Mucosa of gallbladder (tissue), 1 donor: ENCODE measurements around the gene TANC1. TPM values are rescaled to one million over a fixed set of nuclear protein-coding genes. Genes with fewer than 3 reads are reported as not detected.

ENCODE experiments used
- DNase-seq: peaks from one replicate; pipeline ENCODE4 v3.0.0-alpha.2; 2020; ENCODE audit warnings: low spot score
- total RNA-seq: library from RNA; stranded (reverse); gene quantifications from one replicate; pipeline ENCODE4 v1.2.1, GENCODE V29; 2021
- donor health status: DM: no; HTN: no; CAD: no.

Gene TANC1
- total RNA-seq, 1 donor from 2014 or later: 40.1 TPM

DNA sequence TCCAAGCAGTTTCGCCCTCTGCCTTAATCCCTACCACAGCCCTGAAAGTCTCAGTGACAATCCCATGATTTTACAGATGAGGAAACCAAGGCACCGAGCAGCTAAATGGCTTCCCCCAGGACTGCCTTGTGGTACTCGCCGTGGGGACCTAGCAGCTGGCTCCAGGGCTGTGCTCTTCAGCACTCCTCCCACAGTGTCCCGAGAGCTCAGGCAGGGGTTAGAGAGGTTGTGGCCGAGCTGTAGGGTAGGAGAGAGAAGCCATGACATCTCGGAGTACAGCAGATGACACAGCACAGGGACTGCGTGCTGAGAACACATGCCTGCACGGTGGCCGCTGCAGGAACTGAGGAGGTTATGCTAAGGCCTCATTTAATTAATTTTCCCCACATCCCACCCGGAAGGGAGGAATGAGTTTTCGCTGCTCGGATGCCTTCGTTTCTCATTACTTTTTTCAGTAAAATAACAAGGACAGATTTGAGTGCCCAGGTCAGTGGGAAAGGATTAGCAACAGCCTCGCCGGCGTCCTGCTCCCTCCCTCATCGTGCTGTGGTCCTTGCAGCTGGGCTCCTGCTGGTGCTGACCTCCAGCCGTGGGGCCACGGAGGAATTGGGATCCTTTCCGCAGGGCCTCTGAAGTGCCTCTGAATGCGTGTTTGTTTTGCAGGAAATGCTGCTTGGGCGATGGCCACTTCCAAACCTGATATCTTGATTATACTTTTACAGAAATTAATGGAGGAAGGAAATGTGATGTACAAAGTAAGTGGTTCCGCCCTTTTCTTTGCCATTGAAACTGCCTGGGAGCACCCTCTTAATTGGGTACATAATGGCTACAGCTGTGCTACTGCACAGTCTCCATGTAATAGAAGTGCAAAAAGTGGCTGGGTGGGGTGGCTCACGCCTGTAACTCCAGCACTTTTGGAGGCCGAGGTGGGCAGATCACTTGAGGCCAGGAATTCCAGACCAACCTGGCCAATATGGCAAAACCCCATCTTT, 256.9 kb downstream of the TANC1 start:
- DNase-seq: no peak

DNA sequence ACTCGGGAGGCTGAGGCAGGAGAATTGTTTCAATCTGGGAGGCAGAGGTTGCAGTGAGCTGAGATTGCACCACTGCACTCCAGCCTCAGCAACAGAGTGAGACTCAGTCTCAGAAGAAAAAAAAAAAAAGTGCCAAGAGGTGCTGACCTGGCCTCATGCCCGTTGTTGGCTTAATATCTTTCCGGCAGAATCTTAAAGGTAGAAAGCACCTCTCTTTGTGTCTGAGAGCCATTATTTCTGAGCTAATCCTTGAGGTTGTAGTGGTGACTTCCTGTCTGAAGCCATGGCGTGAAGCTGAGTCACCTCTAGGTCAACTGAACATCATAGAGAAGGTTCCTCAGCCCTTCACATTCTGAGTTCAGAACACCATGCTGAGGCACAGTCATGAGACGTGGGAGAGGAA, 257.6 kb downstream of the TANC1 start:
- no peak for DNase-seq

DNA sequence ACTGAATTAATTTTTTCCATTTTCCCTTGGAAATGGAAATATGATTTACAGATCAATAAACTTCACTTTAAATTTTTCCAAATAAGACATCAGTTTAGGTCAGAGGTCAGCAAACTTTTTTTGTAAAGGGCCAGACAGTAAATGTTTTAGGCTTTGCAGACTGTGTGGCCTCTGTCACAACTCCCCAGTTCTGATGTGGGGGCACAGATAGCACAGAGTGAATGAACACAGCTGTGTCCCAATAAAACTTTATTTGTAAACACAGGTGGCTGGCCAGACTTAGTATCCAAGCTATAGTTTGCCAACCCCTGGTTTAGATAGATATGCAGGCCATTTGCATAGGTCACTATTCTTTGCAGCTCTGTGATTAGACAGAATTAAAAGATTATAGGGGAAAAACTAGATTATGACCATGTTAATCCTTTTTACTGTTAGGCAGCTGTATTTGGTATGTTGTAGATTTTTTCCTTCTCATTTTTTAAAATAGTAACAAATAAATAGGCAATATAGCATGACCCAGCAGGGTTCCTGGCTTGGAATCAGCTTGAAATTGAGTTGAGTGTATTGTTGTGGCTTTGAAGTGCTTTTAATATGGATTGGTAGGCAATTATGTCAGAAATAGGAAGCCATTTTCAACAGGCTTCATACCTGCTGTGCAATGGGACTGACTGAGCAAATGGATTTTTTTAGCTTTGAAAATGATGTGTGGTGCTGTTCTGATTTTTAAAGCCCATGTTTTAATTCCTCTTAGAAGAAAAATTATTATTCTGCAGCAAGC, 258.4 kb downstream of the TANC1 start:
- no peak for DNase-seq

DNA sequence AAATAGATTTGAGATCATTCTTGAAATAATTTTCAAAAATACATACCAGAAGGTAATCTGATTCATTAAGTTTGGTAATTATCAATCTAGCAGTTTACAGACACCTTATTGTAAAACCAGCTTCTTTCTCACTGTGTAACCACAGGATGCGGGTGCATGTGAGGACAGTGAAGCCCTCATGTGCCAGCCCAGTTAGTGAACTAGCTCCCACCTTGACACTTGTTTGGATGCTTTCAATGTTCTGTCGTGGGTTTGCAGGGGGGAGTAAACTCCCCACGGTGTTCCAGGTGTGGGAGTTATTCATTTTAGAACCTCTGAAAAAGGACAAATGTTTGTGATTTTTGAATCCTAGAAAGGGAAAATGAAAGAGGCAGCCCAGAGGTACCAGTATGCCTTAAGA, 259.0 kb downstream of the TANC1 start:
- DNase-seq: no peak

DNA sequence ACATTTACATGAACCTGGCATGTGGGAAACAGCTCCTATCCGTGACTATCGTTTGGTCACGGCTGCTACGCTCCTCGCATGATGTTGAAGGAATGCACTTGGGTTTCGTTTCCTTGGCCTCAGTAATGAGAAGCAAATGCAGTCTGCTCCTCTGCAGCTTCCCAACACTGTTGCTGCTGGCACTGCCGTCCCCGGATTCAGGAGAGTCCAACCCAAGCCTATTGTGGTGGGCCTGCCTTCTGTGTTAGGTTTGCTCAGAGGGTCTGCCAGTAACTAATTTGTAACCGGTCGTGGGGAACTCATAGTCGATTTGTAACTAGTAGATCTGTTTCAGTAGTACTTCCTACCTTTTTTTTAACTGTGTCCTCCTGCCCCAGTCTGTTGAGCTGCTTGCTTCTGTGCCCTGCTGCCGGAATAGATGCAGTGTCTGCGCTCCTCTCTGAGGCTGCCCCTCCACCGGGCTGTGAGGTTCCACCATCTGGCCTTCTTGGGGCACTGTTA, 259.7 kb downstream of the TANC1 start:
- no peak for DNase-seq

DNA sequence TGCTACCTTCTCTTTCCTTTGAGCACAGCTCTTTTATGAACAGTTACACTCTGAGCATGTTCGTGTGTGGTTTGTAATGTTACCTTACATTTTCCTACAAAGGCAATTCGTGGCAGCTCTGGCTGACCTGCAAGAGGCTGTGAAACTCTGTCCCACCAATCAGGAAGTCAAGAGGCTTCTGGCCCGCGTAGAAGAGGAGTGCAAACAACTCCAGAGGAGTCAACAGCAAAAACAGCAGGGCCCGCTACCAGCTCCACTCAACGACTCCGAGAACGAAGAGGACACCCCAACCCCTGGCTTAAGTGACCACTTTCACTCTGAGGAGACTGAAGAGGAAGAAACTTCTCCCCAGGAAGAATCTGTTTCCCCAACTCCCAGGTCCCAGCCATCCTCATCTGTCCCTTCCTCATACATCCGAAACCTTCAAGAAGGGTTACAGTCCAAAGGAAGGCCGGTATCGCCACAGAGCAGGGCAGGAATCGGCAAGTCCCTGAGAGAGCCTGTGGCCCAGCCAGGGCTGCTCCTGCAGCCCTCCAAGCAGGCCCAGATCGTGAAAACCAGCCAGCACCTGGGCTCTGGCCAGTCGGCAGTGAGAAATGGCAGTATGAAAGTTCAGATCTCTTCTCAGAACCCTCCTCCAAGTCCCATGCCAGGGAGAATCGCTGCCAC, 261.2 kb downstream of the TANC1 start:
- no peak for DNase-seq

DNA sequence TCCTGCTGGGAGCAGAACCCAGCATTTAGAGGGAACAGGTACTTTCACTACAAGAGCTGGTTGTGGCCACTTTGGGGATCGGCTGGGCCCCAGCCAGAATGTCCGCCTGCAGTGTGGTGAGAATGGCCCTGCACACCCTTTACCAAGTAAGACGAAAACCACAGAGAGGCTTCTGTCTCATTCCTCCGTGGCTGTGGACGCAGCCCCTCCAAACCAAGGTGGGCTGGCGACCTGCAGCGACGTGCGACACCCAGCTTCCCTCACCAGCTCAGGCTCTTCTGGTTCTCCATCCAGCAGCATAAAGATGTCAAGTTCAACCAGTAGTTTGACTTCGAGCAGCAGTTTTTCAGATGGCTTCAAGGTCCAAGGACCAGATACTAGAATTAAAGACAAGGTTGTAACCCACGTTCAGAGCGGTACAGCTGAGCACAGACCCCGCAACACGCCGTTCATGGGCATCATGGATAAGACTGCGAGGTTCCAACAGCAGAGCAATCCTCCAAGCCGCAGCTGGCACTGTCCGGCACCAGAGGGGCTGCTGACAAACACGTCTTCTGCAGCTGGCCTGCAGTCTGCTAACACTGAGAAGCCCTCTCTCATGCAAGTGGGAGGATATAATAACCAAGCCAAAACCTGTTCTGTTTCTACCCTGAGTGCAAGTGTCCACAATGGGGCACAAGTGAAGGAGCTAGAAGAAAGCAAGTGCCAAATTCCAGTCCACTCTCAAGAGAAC, 261.9 kb downstream of the TANC1 start:
- no peak for DNase-seq

DNA sequence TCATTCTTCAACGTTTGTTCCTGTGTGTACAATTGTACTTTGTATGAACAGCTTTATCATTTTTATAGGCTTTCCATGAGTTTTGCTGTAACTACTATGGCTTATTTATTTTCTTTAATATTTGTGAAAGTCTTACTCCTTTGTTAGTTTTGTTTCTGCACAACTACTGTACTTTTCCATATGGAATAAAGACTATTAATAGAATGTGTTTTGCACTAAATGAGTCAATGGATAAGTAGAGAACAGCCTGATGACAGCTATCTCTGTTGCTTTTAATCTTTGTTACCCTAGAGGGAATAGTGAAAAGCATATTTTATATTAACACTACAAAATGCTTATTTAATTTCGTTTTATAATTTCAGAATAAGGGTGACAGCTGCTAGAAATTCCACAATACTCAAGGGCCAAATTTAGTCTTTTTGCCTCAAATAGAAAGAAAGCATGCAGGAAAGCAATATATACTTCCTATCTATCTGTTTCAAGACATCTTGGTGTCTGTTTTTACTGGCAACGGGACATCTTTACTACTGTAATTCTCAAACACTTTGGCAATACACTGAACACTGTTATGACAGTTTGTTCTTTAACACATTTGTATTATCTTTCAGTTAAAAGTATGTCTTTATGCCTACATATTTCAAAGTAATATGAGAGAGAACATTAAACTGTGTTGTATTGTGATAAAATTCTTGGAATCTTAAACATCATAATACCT, 264.2 kb downstream of the TANC1 start:
- no peak for DNase-seq

DNA sequence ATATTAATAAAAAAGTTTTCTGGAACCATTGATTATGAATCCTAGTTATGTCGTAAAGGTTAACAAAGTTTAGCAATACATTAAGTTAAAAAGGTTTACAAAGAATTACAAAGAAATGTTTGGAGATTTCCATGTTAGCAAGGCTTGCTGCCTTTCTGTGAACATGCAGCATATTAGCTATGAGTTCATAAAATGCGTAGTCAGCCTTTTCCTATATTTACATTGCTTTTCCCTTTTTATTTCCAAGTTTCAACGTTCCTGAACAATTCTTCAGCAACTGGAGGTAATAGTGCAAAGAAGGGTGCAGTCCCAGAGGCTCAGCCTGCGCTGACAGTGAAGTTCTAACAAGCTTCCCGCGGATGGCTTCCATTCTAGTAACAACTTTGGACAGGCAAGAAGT, 266.4 kb downstream of the TANC1 start:
- no peak for DNase-seq

DNA sequence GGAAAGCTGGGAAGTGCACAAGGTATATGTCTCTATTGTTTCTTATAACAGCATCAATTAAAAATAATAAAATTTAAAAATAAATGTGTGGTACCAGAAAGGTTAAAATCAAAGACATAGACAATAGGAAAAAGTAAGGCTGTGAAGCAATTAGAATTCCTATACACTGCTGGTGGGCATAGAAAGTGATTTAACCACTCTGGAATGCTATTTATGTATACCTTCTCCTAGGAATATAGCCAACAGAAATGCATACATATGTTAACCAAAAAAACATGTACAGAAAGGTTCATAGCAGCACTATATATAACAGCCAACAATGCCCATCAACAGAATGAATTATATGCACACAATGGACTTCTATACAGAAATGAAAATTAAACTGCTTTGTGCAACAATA, 275.1 kb downstream of the TANC1 start:
- DNase-seq: no peak

DNA sequence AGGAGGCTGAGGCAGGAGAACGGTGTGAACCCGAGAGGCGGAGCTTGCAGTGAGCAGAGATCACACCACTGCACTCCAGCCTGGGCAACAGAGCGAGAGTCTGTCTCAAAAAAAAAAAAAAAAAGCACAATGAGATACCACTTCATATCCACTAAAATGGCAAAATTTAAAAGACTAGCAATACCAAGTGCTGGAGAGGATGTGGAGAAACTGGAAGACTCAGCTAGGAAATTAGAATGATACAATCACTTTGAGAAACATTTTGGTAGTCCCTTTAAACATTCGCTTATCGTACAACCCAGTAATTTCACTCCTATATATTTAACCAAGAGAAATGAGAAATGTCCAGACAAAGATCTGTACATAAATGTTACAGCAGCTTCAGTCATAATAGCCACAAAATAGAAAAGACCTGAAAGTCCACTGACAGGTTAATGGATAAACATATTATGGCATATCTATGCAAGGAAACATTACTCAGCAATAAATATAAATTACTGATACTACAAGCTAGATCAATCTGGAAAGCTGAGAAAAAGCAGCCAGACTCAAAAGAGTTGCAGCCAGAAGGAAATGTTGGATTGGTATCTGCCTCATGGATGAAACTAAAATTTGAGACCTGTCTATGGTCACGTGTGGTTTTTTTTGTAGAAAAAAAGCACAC, 278.0 kb downstream of the TANC1 start:
- DNase-seq: no peak

DNA sequence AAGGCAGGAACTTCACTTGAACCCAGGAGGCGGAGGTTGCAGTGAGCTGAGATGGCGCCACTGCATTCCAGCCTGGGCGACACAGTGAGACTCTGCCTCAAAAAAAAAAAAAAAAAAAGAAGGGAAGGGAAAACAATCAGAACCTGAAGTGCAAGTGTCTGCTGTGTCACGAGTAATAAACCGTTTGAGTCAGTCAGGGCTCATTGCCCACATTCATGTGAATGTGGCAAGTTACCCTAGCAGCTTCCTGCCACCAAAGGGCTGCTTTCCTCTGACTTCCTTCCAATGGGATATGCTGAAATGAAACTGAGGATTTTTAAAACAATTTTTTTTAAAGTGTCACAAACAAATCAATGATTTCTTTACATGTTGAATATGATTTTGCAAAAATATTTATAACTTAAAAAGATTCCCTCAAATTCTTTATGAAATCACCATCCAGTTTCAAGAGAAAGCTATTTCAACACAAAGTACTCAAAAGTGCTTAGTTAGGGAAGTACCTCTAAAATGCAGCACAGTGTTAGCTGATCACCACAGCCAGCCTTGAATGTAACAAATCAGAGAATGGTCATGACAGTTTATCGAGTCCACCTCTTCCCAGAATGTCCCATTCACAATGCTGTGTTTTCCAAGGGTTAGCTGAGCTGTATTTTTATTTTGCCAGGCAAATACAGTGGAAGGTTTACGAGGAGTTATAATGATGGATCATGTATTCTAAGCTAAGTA, 281.7 kb downstream of the TANC1 start:
- DNase-seq: peak; percentile 77

DNA sequence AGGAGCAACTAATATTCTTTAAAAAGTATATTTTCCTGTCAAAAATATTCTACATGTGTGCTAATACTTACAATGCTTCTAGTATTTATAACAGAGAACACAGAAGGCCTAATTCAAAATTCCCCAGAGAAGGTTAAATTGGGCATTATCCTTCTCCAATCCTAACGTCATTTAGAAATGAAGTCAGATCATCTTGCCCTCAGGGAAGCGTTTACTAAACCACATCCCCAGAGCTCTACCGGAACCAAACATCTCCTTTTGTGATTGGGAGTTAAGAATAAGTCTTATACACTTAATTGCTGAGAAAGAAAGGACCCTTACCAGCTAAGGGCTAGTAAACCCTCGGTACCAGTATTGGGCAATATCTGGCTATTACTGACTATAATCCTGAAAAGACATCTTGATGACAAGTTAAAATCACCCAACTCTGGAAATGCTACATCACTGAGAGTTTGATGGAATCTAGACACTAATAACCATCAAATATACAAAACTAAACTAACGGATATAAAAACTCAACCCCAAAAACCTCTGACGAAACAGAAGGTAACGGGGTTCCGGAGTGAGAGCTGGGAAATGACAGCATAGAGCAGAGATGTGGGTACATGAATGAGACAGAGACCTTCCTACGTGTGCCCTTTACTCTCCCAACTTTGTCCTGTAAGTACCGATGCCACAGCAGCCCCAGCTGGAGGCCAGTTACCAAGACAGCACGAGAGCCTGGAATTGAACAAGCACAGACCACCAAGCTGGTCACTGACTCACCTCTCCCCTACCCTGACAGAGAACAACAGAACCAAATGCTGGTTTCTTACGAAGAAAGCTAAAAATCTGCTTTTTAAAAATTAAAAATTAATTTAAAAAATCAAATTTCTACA, 283.1 kb downstream of the TANC1 start:
- DNase-seq: no peak

DNA sequence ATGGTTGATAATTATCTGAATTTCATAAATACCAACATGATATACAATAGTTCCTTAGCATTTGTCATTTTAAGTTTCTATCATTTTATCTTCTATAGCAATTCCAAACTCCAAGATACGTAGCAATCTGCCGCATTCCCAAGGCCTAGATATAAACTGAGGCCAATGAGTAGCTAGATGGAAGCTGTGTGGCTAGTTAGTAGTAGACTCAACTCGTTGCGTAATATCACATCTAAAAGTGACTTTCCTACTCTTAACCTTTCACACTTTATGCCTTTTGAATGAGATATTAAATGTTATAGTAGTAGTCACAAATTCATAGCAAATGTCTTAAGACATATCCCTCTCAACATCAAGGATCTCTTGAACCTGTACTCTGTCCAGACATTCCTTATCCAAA, 284.5 kb downstream of the TANC1 start:
- no peak for DNase-seq

DNA sequence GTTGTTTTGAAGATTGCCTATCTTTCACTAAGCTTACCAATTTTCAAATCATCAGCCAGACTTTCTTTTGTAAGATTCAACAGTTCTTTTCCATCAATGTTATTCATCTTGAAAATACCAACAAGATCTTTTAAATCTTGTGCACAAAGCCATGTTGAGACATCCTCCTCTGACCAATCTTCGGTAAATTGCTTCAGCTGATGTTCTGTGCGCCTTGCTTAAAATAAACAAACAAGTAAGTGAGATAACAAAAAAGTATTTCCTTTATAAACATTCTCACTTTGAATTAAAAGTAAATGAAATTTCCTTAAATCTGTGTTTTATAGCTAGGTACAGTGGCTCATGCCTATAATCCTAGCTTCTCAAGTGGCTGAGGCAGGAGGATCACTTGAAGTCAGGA, 287.7 kb downstream of the TANC1 start:
- DNase-seq: no peak

DNA sequence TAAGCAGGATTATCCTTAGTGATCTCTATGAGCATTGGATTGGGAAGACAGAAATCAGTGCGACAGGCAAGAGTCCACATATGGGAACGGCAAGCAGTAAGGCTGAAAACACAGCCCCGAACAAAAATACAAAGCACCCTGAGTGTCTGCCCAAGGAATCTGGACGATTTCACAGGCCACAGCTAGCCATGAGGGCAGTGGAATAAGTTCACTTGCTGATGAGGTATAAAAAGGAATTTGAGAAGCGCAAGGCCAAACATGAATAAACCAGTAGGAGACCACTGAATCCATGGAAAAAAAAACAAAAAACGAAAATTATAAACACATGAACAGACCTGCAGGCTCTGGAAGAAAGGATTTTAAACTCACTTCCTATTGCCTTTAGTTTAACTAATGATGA, 293.8 kb downstream of the TANC1 start:
- no peak for DNase-seq

DNA sequence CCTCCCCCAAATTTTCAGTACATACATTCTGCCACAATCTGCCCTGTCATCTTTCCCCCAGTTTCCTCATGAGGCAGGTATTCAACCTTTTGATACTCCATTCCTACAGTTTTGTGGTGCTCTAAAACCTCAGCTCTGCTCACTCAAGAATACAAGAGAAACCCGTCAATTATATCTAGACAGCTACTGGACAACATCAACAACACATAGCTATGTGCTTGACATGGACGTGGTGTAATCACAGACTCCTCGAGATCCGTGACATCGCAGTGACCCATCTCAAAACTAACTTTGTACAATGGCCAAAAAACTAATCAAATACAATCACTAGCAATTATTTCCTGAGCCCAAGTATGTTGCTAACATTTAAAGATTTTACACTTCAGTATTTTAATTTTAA, 294.5 kb downstream of the TANC1 start:
- DNase-seq: no peak

DNA sequence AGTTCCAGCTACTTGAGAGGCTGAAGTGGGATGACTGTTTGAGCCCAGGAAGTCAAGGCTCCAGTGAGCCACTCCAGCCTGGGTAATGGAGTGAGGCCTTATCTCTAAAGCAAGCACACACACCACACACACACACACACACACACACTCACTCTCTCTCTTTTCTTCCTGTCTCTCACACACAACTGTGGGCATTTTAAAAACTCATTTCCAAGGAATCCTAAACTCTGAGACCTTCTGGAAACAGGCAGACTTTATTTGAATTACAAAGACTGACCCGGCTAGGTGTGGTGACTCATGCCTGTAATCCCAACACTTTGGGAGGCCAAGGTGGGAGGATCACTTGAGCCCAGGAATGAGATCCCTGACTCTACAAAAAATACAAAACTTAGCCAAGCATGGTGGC, 296.7 kb downstream of the TANC1 start:
- no peak for DNase-seq

DNA sequence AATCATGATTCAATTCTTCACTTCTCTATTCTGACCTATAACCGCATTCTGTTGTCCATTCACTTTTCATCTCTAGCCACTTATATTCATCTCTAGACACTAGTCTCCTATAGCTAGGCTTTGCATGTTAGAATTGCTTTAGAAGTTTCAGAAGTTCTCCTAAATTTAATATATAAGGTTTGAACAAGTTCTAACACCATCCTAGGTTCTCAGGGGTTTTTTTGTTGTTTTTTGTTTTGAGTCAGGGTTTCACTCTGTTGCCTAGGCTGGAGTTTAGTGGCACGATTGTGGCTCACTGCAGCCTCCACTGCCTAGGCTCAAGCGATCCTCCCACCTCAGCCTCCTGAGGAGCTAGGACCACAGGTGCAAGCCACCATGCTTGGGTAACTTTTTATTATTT, 298.1 kb downstream of the TANC1 start:
- no peak for DNase-seq
